Cardiac muscle cell (in vitro differentiated cells and primary cell): Measurements from ENCODE around the gene FRAS1. TPM values are rescaled to one million over a fixed set of nuclear protein-coding genes. Genes with fewer than 3 reads are reported as not detected.
"Not testable (repeated sequence)": the region's sequence is repeated elsewhere in the genome, so short reads cannot be mapped to it uniquely, and the experiment has no call there.

ENCODE experiments used
- DNase-seq, 2 donors: peaks; one replicate each; pipeline versions ENCODE4 v3.0.0 to v3.0.0-alpha.2; 2010 to 2017; ENCODE audit warnings: low read depth in 1 of 2, low spot score in 1 of 2
- H3K27ac ChIP-seq: fragments of 200-600 bp; sonication (generic); 2 replicates; pipeline ENCODE4 v1.5.1; 2016
- H3K27me3 ChIP-seq: fragments of 200-600 bp; sonication (generic); 2 replicates; pipeline ENCODE4 v1.6.0; 2016; ENCODE audit warnings: control low read depth
- H3K36me3 ChIP-seq: fragments of 200-600 bp; sonication (generic); 2 replicates; pipeline ENCODE4 v1.5.1; 2016; ENCODE audit warnings: control low read depth
- H3K4me1 ChIP-seq: fragments of 200-600 bp; sonication (generic); 2 replicates; pipeline ENCODE4 v1.8.1; 2017; ENCODE audit warnings: low read depth, mild to moderate bottlenecking, mixed run types
- H3K4me3 ChIP-seq: fragments of 200-600 bp; sonication (generic); 2 replicates; pipeline ENCODE4 v1.5.1; 2016; ENCODE audit warnings: mild to moderate bottlenecking
- H3K9me3 ChIP-seq: fragments of 200-600 bp; sonication (generic); 2 replicates; pipeline ENCODE4 v1.5.1; 2017; ENCODE audit warnings: low read depth, mild to moderate bottlenecking, control low read depth
- CTCF ChIP-seq: IDR thresholded peaks from 2 replicates; pipeline ENCODE4 v1.5.1; 2012; ENCODE audit warnings: low read depth, mild to moderate bottlenecking, low read length
- polyA plus RNA-seq: library from polyadenylated mRNA; unstranded; fragments of >200 nt; fragmentation: Nextera tagmentation; extraction: Ambion mirVana; gene quantifications from 2 replicates; pipeline ENCODE4 v1.2.1, GENCODE V29; 2016
- total RNA-seq: library from RNA; depleted of rRNA; stranded (reverse); fragments of >200 nt; gene quantifications from 2 replicates; pipeline ENCODE4 v1.2.3, GENCODE V29; 2016

Gene FRAS1
- total and polyA plus RNA-seq, 2 experiments from 2014 or later: 4.4 to 20.4 TPM

DNA sequence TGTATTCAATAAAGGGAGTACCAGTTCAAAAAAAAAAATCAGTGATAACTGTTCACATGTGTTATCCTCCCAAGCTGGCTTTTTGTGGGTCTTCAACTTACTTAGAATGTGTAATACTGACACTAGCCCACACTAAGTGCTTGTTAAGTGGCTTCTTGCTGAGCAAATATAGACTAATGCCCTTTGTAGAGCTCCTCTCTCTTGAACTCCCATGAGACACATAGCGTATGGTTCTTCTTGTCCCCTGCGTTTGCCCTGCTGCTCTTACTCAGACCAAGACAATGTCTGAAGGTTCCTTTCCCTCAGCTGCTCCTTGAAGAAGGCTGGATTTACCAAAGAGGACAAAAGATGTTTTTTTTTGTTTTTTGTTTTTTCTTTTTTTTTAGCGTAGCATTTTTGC, 110.9 kb downstream of the FRAS1 start:
- Histone ChIP-seq H3K4me3 (no peak overlapping the region), H3K4me1 (no peaks in the 10 kb centered on the region), H3K9me3 (no peaks in the 10 kb centered on the region), H3K27ac (no peak overlapping the region), H3K36me3 (no peaks in the 10 kb centered on the region), H3K27me3 (no peaks in the 10 kb centered on the region)
- no peak for TF ChIP-seq CTCF
- peak in 1 of 2 donors; percentile 42 for DNase-seq

DNA sequence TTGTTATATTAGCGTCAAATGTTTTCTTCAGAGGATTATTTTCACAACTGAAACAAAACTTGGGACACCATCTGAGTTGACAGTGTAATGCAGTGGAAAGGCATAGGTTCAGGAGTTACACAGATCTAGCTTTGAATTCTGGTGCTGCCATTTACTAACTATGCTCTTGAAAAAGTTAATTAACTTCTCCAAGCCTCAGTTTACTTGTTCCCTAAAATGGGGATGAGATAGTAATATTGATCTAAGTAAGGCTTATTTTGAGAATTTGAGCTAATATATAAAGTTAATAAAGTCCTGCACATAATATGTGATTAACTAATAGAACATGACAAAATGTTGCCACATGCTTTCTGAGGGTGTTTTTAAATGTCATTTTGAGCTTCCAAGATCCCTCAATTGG, 112.6 kb downstream of the FRAS1 start:
- TF ChIP-seq CTCF: no peak
- Histone ChIP-seq H3K36me3 (no peaks in the 10 kb centered on the region), H3K27me3 (no peaks in the 10 kb centered on the region), H3K9me3 (no peaks in the 10 kb centered on the region), H3K27ac (no peak overlapping the region), H3K4me1 (no peaks in the 10 kb centered on the region), H3K4me3 (no peak overlapping the region)
- no peak for DNase-seq

GRCh38 chr4:78171482-78171881, 114.4 kb downstream of the FRAS1 start:
- TF ChIP-seq CTCF: no peak
- no peaks in the 10 kb centered on the region for H3K4me1 ChIP-seq
- no peak overlapping the region for H3K27ac ChIP-seq
- no peak overlapping the region for H3K4me3 ChIP-seq
- H3K36me3 ChIP-seq: no peaks in the 10 kb centered on the region
- H3K27me3 ChIP-seq: no peaks in the 10 kb centered on the region
- peak in 1 of 2 donors; percentile 1 for DNase-seq
- H3K9me3 ChIP-seq: no peaks in the 10 kb centered on the region

GRCh38 chr4:78174891-78175290, 117.8 kb downstream of the FRAS1 start:
- no peak for TF ChIP-seq CTCF
- H3K4me1 ChIP-seq: no peaks in the 10 kb centered on the region

DNA sequence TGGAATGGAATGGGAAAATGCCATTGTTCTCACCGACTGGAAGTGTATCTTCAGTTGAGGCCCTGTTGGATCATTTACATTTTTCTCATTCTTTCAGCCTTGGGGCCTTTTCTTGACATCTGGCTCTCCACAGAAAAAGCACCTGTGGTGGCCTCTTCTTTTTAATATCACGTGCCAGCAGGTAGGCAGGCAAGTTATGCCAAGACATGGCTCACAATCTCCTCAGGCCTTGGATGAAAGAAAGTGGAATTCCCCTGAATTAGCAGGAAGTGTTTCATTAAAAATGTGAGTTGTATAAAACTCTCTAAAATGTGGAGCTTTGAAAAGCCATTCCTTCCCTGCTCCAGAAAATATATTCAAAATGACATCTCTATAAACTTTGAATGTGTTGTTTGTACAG, 122.1 kb downstream of the FRAS1 start:
- no peak overlapping the region for H3K27ac ChIP-seq
- DNase-seq: no peak
- no peak for TF ChIP-seq CTCF
- no peaks in the 10 kb centered on the region for H3K4me1 ChIP-seq
- H3K9me3 ChIP-seq: no peaks in the 10 kb centered on the region
- H3K36me3 ChIP-seq: no peaks in the 10 kb centered on the region
- no peak overlapping the region for H3K4me3 ChIP-seq
- no peaks in the 10 kb centered on the region for H3K27me3 ChIP-seq

More at GRCh38 chr4:78174891-78175290, 117.8 kb downstream of the FRAS1 start:
- Histone ChIP-seq H3K36me3 (no peaks in the 10 kb centered on the region), H3K4me3 (no peak overlapping the region), H3K9me3 (no peaks in the 10 kb centered on the region), H3K27ac (no peak overlapping the region), H3K27me3 (no peaks in the 10 kb centered on the region)
- DNase-seq: no peak

GRCh38 chr4:78181681-78182234, 124.6 kb downstream of the FRAS1 start:
- H3K27me3 ChIP-seq, H3K36me3 ChIP-seq, H3K27ac ChIP-seq, H3K9me3 ChIP-seq, DNase-seq, H3K4me1 ChIP-seq, H3K4me3 ChIP-seq: not testable (repeated sequence)
